NCI-H2227 (cell line): ENCODE data around the gene XDH.

ENCODE experiments used
- DNase-seq: peaks from one replicate; lab custom pipeline; 2025; ENCODE audit not compliant: unreplicated experiment; lab: John Stamatoyannopoulos, UW

The XDH gene

GRCh38 chr2:31286961-31287550 lies 127.5 kb downstream of the XDH start:
- DNase-seq, result no peak

GRCh38 chr2:31286230-31286629 lies 128.3 kb downstream of the XDH start:
- DNase-seq, result no peak
